KOPT-K1 (cell line): ENCODE results near the gene RMND5B.
"Not testable (repeated sequence)": the region's sequence is repeated elsewhere in the genome, so short reads cannot be mapped to it uniquely, and the experiment has no call there.

ENCODE experiments used
- H3K27ac ChIP-seq: fragments of 200-600 bp; sonication (generic); 2 replicates; pipeline ENCODE4 v1.5.1; 2016; ENCODE audit warnings: antibody characterized with exemption, mild to moderate bottlenecking, low read depth, low read length; ENCODE audit not compliant: poor library complexity, severe bottlenecking
- H3K36me3 ChIP-seq: fragments of 200-600 bp; sonication (generic); 2 replicates; pipeline ENCODE4 v1.5.1; 2017; ENCODE audit warnings: antibody characterized with exemption, mild to moderate bottlenecking, low read length, moderate library complexity; ENCODE audit not compliant: insufficient read depth
- H3K9me3 ChIP-seq: fragments of 200-600 bp; sonication (generic); 2 replicates; pipeline ENCODE4 v1.5.1; 2017; ENCODE audit warnings: antibody characterized with exemption, low read length, mild to moderate bottlenecking; ENCODE audit not compliant: insufficient read depth, poor library complexity, severe bottlenecking

Gene RMND5B

DNA sequence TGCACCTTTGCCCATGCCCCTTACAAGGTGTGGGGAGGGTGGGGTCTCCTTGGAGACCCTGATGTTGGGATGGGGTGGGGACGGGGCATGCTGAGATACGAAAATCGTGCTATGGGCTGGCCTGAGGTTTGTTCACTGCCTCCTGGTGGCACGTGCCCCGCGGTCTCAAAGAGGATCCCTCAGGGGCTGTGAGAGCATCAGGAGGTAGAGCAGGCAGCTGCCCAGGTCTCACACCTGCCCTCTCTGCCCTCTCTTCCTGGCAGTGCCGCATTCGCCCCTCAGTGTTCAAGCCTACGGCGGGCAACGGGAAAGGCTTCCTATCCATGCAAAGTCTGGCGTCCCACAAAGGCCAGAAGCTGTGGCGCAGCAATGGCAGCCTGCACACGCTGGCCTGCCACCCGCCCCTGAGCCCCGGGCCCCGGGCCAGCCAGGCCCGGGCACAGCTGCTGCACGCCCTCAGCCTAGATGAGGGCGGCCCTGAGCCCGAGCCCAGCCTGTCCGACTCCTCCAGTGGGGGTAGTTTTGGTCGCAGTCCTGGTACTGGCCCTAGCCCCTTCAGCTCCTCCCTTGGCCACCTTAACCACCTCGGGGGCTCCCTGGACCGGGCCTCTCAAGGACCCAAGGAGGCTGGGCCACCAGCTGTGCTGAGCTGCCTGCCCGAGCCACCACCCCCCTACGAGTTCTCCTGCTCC is 10.8 kb upstream of the RMND5B start:
- Histone ChIP-seq H3K27ac (no peak overlapping the region), H3K9me3 (no peaks in the 10 kb centered on the region), H3K36me3 (no peaks in the 10 kb centered on the region)

DNA sequence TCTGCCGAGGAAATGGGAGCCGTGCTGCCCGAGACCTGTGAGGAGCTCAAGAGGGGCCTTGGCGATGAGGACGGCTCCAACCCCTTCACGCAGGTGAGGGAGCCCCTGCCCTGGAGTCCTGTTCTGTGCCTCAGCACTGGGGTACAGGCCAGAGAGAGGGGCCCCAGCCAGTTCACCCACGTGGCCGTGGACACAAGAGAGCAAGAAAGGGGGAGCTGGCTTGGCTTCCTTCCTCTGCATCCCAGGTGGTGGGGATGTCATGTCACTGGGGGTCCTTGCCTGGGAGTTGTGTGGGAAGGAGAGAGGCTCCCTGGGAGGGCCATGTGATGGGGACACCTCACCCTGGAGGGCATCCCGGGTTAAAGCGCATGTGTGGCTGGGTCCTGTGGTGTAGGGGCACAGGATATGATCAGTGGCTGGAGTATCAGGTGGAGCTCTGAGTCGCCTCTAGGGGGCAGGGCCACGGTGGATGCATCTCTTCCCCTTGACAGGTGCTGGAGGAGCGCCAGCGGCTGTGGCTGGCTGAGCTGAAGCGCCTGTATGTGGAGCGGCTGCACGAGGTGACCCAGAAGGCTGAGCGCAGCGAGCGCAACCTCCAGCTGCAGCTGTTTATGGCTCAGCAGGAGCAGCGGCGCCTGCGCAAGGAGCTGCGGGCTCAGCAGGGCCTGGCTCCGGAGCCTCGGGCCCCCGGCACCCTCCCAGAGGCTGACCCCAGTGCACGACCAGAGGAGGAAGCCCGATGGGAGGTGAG is 10.0 kb upstream of the RMND5B start:
- Histone ChIP-seq H3K9me3 (no peaks in the 10 kb centered on the region), H3K36me3 (no peaks in the 10 kb centered on the region), H3K27ac (peak overlapping the region; percentile 36)

DNA sequence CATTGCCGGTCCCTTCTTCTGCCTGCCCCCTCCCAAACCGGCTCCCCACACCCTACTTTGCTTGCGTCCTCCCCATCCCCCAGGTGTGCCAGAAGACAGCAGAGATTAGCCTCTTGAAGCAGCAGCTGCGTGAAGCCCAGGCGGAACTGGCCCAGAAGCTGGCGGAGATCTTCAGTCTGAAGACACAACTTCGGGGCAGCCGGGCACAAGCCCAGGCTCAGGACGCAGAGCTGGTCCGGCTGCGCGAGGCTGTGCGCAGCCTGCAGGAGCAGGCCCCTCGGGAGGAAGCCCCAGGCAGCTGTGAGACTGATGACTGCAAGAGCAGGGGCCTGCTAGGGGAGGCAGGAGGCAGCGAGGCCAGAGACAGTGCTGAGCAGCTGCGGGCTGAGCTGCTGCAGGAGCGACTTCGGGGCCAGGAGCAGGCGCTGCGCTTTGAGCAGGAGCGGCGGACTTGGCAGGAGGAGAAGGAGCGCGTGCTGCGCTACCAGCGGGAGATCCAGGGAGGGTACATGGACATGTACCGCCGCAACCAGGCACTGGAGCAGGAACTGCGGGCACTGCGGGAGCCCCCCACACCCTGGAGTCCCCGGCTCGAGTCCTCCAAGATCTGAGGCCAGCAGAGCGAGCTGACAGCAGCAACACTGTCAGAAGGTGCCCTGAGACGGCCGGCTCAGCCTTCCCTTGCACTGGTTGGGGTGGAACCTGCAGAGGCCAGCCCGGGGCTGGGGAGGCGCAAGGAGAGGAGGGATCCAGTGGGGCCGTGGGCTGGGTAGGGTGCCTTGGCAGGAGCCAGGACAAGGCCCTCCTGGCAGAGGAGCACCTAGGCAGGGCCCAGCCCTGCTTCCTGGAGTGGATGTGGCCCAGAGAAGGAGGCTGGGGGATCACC is 9.2 kb upstream of the RMND5B start:
- no peaks in the 10 kb centered on the region for H3K9me3 ChIP-seq
- H3K27ac ChIP-seq: peak overlapping the region; percentile 36
- H3K36me3 ChIP-seq: no peaks in the 10 kb centered on the region

DNA sequence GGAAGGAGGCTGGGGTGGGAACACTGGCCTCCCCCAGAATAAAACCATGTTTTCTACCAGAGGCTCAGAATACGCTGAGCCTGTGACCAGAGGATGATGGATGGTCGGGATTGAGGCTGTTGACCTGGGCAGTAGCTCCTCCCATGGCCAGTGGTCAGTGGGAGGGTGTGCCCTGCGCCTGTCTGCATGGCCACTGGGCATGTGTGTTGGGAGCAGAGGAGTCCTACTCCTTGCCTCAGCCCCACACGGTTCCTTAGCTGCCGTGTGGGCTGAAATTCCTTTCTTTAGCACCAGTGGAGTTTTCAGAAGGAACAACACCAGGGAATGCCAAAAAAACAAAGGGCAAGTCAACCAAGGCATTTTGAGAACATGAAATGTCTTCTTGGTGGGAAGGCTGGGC is 8.5 kb upstream of the RMND5B start:
- no peak overlapping the region for H3K27ac ChIP-seq
- H3K36me3 ChIP-seq: no peaks in the 10 kb centered on the region

DNA sequence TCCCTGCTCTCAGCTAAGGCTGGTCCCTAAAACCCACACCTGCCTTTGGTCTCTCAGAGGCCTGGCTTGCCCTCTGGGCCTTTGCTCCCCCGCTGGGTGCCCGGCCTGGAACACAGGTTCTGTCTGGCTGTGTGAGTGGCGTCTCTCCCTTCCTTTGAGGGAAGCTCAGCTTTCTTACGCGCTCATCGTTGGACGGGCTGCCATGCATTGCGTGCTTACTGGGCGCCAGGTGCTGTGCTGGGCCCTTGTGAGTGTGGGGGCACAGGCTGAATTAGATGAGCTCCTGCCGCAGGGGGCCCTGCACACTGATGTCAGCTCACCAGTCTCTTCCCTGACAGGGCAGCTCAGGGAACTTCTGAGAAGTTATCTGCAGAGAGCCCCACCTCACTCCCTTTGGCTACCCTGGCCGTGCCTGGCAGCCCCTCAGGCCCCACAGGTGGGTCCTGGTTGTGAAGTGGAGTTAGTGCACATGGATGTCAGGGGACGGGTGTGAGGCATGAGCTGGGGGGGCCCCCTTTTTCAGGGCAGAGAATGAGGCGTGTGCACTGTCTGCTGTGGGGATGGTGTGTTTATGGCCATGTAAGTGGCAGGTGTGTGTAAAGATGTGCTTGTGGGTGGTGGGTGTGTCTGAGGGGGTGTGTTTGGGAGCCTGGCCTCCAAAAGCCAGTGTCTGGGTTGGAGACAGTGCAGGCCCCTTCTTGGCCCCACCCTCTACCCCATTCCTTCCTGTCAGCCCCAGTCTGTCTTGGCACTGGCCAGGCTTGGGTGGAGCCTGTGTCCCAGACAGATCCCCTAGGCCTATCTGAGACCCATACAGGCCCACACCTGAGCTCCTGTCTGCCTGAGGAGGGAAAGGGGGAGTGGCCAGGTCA is 7.5 kb upstream of the RMND5B start:
- no peaks in the 10 kb centered on the region for H3K9me3 ChIP-seq
- no peaks in the 10 kb centered on the region for H3K36me3 ChIP-seq
- H3K27ac ChIP-seq: no peak overlapping the region

More for the DNA sequence above, 8.5 kb upstream of the RMND5B start:
- H3K9me3 ChIP-seq: no peaks in the 10 kb centered on the region

DNA sequence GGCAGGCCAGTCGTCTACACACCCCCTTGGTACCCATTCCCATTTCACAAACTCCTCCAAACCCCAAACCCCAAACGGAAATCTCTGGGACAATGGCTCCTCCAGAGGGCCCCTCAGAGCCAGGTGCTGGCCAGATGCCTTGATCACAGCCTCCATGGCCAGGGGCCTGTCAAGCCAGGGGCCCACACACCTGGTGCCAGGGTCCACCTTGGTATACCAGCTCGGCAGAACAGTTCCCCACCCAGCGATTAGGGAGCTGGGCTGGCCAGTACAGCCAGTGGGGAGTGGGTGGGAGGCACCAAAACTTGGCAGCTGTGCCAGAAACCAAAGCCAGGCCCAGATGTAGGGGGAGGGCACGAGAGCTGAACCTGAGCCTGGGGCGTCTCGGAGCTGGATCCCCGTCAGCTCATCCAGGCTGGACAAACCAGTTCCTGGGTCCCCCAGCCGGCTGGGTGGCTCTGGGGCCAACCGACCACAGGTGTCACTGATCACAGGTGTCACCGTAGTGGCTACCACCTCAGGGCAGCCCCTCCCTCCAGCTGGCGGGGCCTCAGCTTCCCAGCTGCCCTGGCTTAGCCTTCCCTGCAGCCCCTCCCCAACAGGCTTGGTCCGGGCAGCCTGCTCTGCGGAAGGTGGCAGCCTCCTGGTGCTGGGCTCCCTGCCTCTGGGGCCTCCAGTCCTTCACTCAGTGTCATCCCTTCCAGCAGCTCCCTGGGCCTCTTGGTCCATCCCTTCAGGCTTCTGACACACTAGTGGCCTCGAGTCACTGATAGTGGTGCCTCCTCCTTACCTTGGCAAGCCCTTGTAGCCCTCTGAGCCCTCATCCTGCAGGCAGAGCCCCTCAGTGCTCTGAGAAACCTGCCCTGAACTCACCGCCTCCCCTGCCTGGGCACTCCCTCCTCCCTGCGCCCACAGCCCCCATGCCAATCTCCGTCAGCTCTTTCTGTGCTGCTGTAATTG is 6.6 kb upstream of the RMND5B start:
- no peak overlapping the region for H3K27ac ChIP-seq
- no peaks in the 10 kb centered on the region for H3K9me3 ChIP-seq
- no peaks in the 10 kb centered on the region for H3K36me3 ChIP-seq

DNA sequence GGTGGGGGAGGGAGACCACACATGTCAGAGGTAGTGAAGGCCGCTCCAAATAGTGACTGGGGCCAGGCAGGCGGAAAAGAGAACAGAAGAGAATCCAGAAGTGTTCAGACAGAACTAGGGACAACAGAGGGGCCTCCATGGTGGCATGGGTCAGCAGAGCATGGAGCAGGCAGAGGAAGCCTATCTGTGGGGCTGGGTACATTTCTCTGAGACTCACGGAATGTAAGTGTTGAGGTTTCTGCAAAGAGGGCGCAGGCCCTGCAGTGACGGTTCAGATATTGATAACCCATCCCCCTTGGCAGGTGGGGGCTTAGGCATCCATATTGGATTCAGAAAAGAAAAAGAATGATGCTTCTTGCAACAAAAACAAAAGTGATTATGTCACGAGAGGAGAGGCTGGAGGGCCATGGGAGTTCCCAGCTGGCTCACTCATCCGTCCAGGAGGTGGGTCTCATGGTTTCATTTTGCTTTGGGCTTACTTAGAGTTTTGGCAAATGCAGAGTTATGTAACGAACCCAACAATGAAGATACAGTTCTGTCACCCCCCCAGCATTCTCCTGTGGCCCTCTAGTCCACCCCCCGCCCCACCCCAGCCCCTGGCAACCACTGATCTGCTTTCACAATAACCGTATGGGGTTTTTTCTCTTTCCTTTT is 5.4 kb upstream of the RMND5B start:
- H3K27ac ChIP-seq: no peak overlapping the region
- H3K36me3 ChIP-seq: no peaks in the 10 kb centered on the region
- no peaks in the 10 kb centered on the region for H3K9me3 ChIP-seq

DNA sequence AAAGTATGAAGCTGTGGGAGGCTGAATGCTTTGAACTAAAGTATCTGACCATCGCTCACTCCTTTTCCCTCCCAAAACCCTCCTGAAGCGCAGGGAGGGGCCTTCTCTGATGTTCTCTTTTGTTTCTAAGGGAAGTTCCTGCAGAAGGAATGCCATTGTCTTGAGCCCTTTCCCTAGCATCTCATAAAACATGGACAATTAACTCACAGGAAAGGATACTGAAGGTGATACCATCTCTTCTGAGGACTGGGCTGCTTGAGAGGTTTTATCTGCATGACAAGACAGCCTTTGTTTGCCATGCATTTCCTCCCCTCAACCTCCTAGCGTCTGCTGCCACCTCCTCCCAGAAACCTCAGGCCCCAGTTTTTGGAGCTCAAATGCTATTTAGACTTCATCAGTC is 4.3 kb upstream of the RMND5B start:
- H3K27ac ChIP-seq: no peak overlapping the region
- H3K36me3 ChIP-seq: no peaks in the 10 kb centered on the region
- no peaks in the 10 kb centered on the region for H3K9me3 ChIP-seq

DNA sequence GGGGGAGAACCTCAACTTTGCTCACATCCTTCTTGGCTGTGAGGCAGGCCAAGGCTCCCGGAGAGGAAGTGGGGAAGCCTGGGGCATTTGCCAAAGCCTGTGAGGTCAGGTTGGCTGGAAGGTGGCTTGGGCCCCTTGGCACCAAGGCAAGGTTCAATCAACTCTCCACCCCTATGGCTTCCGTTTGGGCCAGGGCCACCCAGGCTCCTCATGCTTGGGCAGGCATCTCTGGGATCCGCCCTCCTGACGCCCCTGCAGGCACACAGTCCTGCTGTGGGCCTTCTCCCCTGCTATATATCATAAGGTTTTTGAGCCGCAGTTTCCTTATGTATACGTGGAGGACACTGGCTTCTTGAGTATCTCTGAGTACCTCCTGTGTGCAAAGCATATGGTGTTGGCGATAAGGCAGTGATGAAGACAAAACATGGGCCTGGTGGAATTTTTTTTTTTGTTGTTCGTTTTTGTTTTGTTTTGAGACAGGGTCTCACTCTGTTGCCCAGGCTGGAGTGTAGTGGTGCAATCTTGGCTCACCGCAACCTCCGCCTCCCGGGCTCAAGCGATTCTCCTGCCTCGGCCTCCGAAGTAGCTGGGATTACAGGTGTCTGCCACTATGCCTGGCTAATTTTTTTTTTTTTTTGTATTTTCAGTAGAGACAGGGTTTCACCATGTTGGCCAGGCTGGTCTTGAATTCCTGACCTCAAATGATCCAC is 3.4 kb upstream of the RMND5B start:
- not testable (repeated sequence) for H3K9me3 ChIP-seq, H3K36me3 ChIP-seq, H3K27ac ChIP-seq

DNA sequence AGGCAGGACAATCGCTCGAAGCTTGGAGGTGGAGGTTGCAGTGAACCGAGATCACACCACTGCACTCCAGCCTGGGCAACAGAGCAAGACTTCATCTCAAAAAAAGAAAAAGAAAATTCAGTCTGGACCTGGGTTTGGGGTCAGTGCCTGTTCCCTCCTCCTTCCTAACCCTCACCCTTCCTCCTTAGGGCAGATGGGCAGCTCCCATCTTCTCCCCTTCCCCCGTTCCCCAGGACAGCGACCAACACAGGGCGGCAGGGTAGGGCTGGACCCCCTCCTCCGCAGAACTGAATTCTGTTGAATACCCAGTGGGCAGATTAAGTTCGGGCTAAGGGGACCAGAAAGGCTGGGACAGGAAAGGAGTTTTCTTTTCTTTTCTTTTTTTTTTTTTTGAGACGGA is 1.5 kb upstream of the RMND5B start:
- Histone ChIP-seq H3K9me3 (no peaks in the 10 kb centered on the region), H3K27ac (no peak overlapping the region), H3K36me3 (no peaks in the 10 kb centered on the region)

DNA sequence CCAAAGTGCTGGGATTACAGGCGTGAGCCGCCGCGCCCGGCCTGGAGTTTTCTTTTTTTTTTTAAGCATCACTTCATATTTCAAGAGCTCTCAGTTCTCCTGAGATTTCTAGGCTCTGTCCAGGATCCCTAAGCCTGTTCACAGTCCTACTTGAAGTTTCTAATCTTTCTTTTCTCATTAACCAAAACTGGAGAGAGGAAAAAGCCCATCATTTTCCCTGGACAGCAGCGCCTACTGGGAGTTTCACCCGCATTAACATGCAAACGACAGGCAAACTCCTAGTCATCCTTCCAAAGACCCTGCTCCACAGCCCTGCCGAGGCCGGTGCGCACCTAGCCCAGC is 609 bp upstream of the RMND5B start:
- not testable (repeated sequence) for H3K36me3 ChIP-seq, H3K9me3 ChIP-seq
- H3K27ac ChIP-seq: peak overlapping the region; percentile 60

DNA sequence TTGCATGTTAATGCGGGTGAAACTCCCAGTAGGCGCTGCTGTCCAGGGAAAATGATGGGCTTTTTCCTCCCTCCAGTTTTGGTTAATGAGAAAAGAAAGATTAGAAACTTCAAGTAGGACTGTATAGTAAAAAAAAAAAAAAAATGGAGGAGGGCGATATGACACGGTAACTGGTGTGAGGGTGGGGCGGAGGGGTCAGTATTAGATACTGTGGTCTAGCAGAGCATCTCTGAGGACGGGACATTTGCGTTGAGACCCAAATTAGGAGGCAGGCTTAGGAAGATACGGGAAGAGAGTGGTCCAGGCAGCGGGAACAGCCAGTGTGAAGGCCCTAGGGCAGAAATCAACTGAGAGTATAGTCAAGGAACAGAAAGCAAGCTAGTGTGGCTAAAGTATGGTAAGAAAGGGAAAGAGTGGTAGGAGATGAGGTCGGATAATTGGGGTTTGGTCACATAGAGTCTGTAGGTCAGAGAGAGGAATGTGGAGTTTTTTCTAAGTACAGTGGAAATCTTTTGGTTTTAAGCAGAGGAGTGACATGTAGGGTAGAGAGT is 707 bp downstream of the RMND5B start:
- Histone ChIP-seq H3K9me3 (no peaks in the 10 kb centered on the region), H3K27ac (peak overlapping the region; percentile 60), H3K36me3 (peaks cover 10% of the 10 kb centered on the region; the same call in 1 of the 2 replicates)

DNA sequence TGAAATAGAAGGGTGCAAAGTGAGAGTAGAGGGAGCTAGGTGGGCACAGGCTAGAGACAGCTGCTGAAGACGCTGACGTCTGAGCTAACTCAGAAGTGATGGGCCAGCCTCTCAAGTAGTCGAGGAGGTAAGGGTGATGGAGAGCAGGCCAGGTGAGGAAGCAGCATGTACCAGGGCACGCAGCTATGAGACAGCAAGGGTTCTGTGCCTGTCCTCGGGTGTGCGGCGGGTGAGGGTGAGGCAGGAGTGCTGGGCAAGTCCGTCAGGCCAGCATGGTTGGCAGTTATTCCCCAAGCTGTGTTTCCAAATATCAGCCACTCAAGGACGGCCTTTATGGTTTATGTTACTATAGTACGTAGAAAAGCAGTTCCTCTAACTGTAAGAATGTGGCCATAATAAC is 6.2 kb downstream of the RMND5B start:
- Histone ChIP-seq H3K27ac (no peak overlapping the region), H3K9me3 (no peaks in the 10 kb centered on the region), H3K36me3 (peaks cover 40% of the 10 kb centered on the region)
